A549 (cell line): ENCODE measurements around the gene PKD2. TPM values are rescaled to one million over a fixed set of nuclear protein-coding genes. Genes with fewer than 3 reads are reported as not detected.

Experiments
- ATAC-seq, 2 experiments: fragments of 200-7000 bp in 1 of 2; fragments of >200 bp in 1 of 2; cut with Nextera tagmentation in 1 of 2; cut with Tn5 transposase in 1 of 2; 3 replicates each; pipeline versions ENCODE4 v1.8.0 to v1.9.1; 2018 to 2020; ENCODE audit warnings: mild to moderate bottlenecking in 1 of 2, moderate library complexity in 1 of 2
- CTCF ChIA-PET: fragments of 300-600 bp; sonication (Branson Sonifier 250); formaldehyde crosslinking; extraction: SDS; loops from one replicate; lab custom pipeline; 2021; ENCODE audit warnings: antibody characterized with exemption, inconsistent platforms; lab: Yijun Ruan, JAX
- POLR2A ChIA-PET: fragments of 350-600 bp; formaldehyde crosslinking; extraction: SDS; loops from one replicate; lab custom pipeline; 2021; ENCODE audit warnings: antibody characterized with exemption, inconsistent platforms; lab: Yijun Ruan, JAX
- DNase-seq, 2 experiments: peaks; one replicate each; pipeline versions ENCODE4 v3.0.0 to v3.0.0-alpha.2; 2011 to 2016; ENCODE audit warnings: low read depth in 1 of 2, low spot score in 1 of 2
- FAIRE-seq: peaks from 2 replicates; lab custom pipeline; 2011; peaks lifted over from hg19 to GRCh38; lab: Jason Lieb, UNC
- H3K27ac ChIP-seq, 2 experiments: fragments of >200 bp; sonication (Bioruptor Twin); formaldehyde crosslinking; 3 replicates each; pipeline ENCODE4 v1.5.1; 2016 to 2017
- H3K4me1 ChIP-seq: fragments of >200 bp; sonication (Bioruptor Twin); formaldehyde crosslinking; 3 replicates; pipeline ENCODE4 v1.6.1; 2016
- H3K4me2 ChIP-seq: fragments of >200 bp; sonication (Bioruptor Twin); formaldehyde crosslinking; 3 replicates; pipeline ENCODE4 v1.6.1; 2016
- H3K4me3 ChIP-seq: fragments of >200 bp; sonication (Bioruptor Twin); formaldehyde crosslinking; 3 replicates; pipeline ENCODE4 v1.5.1; 2016
- H3K9me3 ChIP-seq: fragments of >200 bp; sonication (Bioruptor Twin); formaldehyde crosslinking; 3 replicates; pipeline ENCODE4 v1.6.1; 2016
- BCL3 ChIP-seq: fragments of >200 bp; sonication (Bioruptor Twin); formaldehyde crosslinking; IDR thresholded peaks from 3 replicates; pipeline ENCODE4 v1.6.1; 2016
- CBX2 ChIP-seq: fragments of 200-600 bp; sonication (generic); IDR thresholded peaks from 2 replicates; pipeline ENCODE4 v1.6.1; 2016; ENCODE audit warnings: low read depth, mild to moderate bottlenecking, borderline replicate concordance
- CBX8 ChIP-seq: fragments of 200-600 bp; sonication (generic); IDR thresholded peaks from 2 replicates; pipeline ENCODE4 v1.6.1; 2016
- CEBPB ChIP-seq, 2 experiments: fragments of >200 bp in 1 of 2; sonication (Bioruptor Twin) in 1 of 2; formaldehyde crosslinking in 1 of 2; IDR thresholded peaks; 2 replicates each; pipeline ENCODE4 v1.6.1; 2012 to 2016
- CTCF ChIP-seq: fragments of >200 bp; sonication (Bioruptor Twin); formaldehyde crosslinking; IDR thresholded peaks from 3 replicates; pipeline ENCODE4 v1.5.1; 2016
- EHMT2 ChIP-seq: fragments of 200-600 bp; sonication (generic); IDR thresholded peaks from 2 replicates; pipeline ENCODE4 v1.6.1; 2016; ENCODE audit warnings: antibody characterized with exemption, low read depth, mild to moderate bottlenecking, moderate library complexity
- ESRRA ChIP-seq: fragments of 150-350 bp; IDR thresholded peaks from 2 replicates; pipeline ENCODE4 v1.6.1; 2014; ENCODE audit warnings: mild to moderate bottlenecking, low read length, borderline replicate concordance
- NFE2L2 ChIP-seq: fragments of 150-350 bp; conservative IDR thresholded peaks from 2 replicates; pipeline ENCODE4 v1.6.1; 2014; ENCODE audit warnings: low read length
- NPAS2 ChIP-seq: fragments of 250-450 bp; sonication (Bioruptor Pico); IDR thresholded peaks from 2 replicates; pipeline ENCODE4 v1.8.0; 2022; ENCODE audit warnings: mild to moderate bottlenecking, moderate library complexity, borderline replicate concordance
- NR3C1 ChIP-seq: fragments of >200 bp; sonication (Bioruptor Twin); formaldehyde crosslinking; IDR thresholded peaks from 3 replicates; pipeline ENCODE4 v1.6.1; 2017
- RAD21 ChIP-seq, 2 experiments: fragments of >200 bp in 1 of 2; sonication (Bioruptor Twin) in 1 of 2; formaldehyde crosslinking in 1 of 2; IDR thresholded peaks in 1 of 2; conservative IDR thresholded peaks in 1 of 2; 2 replicates in 1 of 2; 3 replicates in 1 of 2; pipeline ENCODE4 v1.6.1; 2012 to 2018; ENCODE audit warnings: inconsistent platforms in 1 of 2
- RCOR1 ChIP-seq: fragments of 150-350 bp; IDR thresholded peaks from 2 replicates; pipeline ENCODE4 v1.6.1; 2014; ENCODE audit warnings: antibody characterized with exemption, low read length, low read depth
- SMC3 ChIP-seq: fragments of >200 bp; sonication (Bioruptor Twin); formaldehyde crosslinking; IDR thresholded peaks from 3 replicates; pipeline ENCODE4 v1.6.1; 2018; ENCODE audit warnings: inconsistent platforms
- SREBF2 ChIP-seq: fragments of 450-650 bp; IDR thresholded peaks from 2 replicates; pipeline ENCODE4 v1.6.1; 2014; ENCODE audit warnings: mild to moderate bottlenecking, moderate library complexity
- ZFP36 ChIP-seq: fragments of 450-650 bp; IDR thresholded peaks from 2 replicates; pipeline ENCODE4 v1.6.1; 2014; ENCODE audit warnings: borderline replicate concordance; ENCODE audit not compliant: partially characterized antibody
- WGBS: methylation state at CpG from one replicate; pipeline ENCODE4 v1.1.6; 2017; ENCODE audit errors: missing lambda C conversion rate; 5-methylcytosine and 5-hydroxymethylcytosine counted together
- polyA plus RNA-seq, 4 experiments: library from polyadenylated mRNA; depleted of rRNA in 3 of 4; stranded (reverse); fragments of >200 nt; fragmentation: RNase III in 1 of 4; extraction: RNeasy Plus Mini Kit Qiagen cat#74134 plus additional on column Dnase treatment in 1 of 4; gene quantifications; 2 replicates in 3 of 4; 3 replicates in 1 of 4; pipeline ENCODE4 v1.2.3, GENCODE V29; 2011 to 2017

Gene PKD2
- polyA plus RNA-seq, 2 of the 4 experiments (the other 2 are of a cell fraction) = 39.4 to 57.6 TPM

- DNase-seq (no peak), FAIRE-seq (no peak), ATAC-seq (no peak)
- ChIA-PET CTCF (no interaction called here), POLR2A (no interaction called here)
- H3K4me3 ChIP-seq = no peak overlapping the region
- H3K4me1 ChIP-seq = peaks cover 20% of the 10 kb centered on the region
- H3K4me2 ChIP-seq = no peak overlapping the region
- WGBS = 66% methylated on average over 2 of the region's 2 CpGs
- no peak for TF ChIP-seq ZFP36
- no peak overlapping the region for H3K27ac ChIP-seq
- H3K9me3 ChIP-seq = no peaks in the 10 kb centered on the region
Observed at GRCh38 chr4:87970121-87970520, 37.3 kb upstream of the PKD2 start.

GRCh38 chr4:87971866-87972265, 35.6 kb upstream of the PKD2 start:
- no peak overlapping the region for H3K27ac ChIP-seq
- 45% methylated on average over 1 of the region's 1 CpG for WGBS
- CTCF ChIA-PET = interaction anchor here (1.0 to 9.2 kb wide), 6 partner anchors 9 to 240 kb away, joined by 4 to 142 read pairs (median 6); no protein-coding TSS in a partner anchor
- ATAC-seq = no peak
- POLR2A ChIA-PET = no interaction called here
- no peak overlapping the region for H3K4me3 ChIP-seq
- DNase-seq = no peak
- H3K9me3 ChIP-seq = no peaks in the 10 kb centered on the region
- peaks cover 22% of the 10 kb centered on the region for H3K4me1 ChIP-seq
- no peak for TF ChIP-seq NPAS2 (CRISPR knock-in tag)
- no peak for TF ChIP-seq BCL3
- no peak for TF ChIP-seq CBX8
- TF ChIP-seq NR3C1 = no peak
- no peak for TF ChIP-seq SREBF2
- TF ChIP-seq ZFP36 = no peak
- TF ChIP-seq RCOR1 = no peak
- TF ChIP-seq CEBPB (IDR thresholded peaks at IDR 0.05) = no peak
- TF ChIP-seq CBX2 = no peak
- no peak for TF ChIP-seq EHMT2
- no peak for TF ChIP-seq ESRRA
- H3K4me2 ChIP-seq = no peak overlapping the region
- no peak for FAIRE-seq

GRCh38 chr4:87973283-87974169, 33.9 kb upstream of the PKD2 start:
- H3K4me3 ChIP-seq = peak overlapping the region; percentile 30
- TF ChIP-seq RAD21 (conservative IDR thresholded peaks at IDR 0.05 in 1 of 2, IDR thresholded peaks at IDR 0.05 in 1 of 2) = peak; percentile 59 to 67
- TF ChIP-seq ESRRA = no peak
- TF ChIP-seq NFE2L2 = no peak
- TF ChIP-seq CTCF = peak; percentile 69
- peak; percentile 78 for TF ChIP-seq SMC3
- TF ChIP-seq CBX2 = no peak
- TF ChIP-seq, all 56 proteins: peak for 3
- H3K4me2 ChIP-seq = peak overlapping the region; percentile 67
- ChIA-PET CTCF (interaction anchor here (0.6 to 9.2 kb wide), 16 partner anchors 11 to 285 kb away, joined by 3 to 142 read pairs (median 4); no protein-coding TSS in a partner anchor), POLR2A (interaction anchor here (1.0 kb wide), 1 partner anchor 120 kb away, joined by 8 read pairs; no protein-coding TSS in a partner anchor)
- 28% methylated on average over 14 of the region's 14 CpGs for WGBS
- DNase-seq = peak; percentile 13 to 70
- FAIRE-seq = no peak
- H3K27ac ChIP-seq = peak overlapping the region; percentile 76
- H3K9me3 ChIP-seq = no peaks in the 10 kb centered on the region
- peaks cover 28% of the 10 kb centered on the region for H3K4me1 ChIP-seq
- ATAC-seq = peak; percentile 72 to 74
